Fibroblast of skin of scalp (primary cell): ENCODE measurements around the gene HMCES.

Experiments
- DNase-seq: peaks from one replicate; pipeline ENCODE4 v3.0.0-alpha.2; 2013

The HMCES gene

GRCh38 chr3:129304962-129305222 is 26.2 kb downstream of the HMCES start:
- no peak for DNase-seq

GRCh38 chr3:129305592-129306091 is 27.0 kb downstream of the HMCES start:
- DNase-seq = peak; percentile 66

GRCh38 chr3:129308636-129309035 is 30.0 kb downstream of the HMCES start:
- no peak for DNase-seq

- DNase-seq = no peak
These were observed 31.7 kb downstream of the HMCES start for GRCh38 chr3:129310111-129311011.

- DNase-seq = no peak
These were observed 32.6 kb downstream of the HMCES start for GRCh38 chr3:129311054-129311902.

GRCh38 chr3:129312021-129312639 is 33.5 kb downstream of the HMCES start:
- DNase-seq = no peak

- no peak for DNase-seq
These were observed 34.2 kb downstream of the HMCES start for GRCh38 chr3:129312671-129313414.

GRCh38 chr3:129313415-129313664 is 34.7 kb downstream of the HMCES start:
- DNase-seq = no peak

GRCh38 chr3:129313665-129314385 is 35.2 kb downstream of the HMCES start:
- peak; percentile 36 for DNase-seq

- peak; percentile 90 for DNase-seq
These were observed 35.9 kb downstream of the HMCES start for GRCh38 chr3:129314386-129315222.

GRCh38 chr3:129315223-129315997 is 36.7 kb downstream of the HMCES start:
- peak; percentile 11 for DNase-seq

- DNase-seq = no peak
These were observed 37.3 kb downstream of the HMCES start for GRCh38 chr3:129315998-129316247.

- DNase-seq = peak; percentile 87
These were observed 37.8 kb downstream of the HMCES start for GRCh38 chr3:129316248-129317013.

- no peak for DNase-seq
These were observed 38.5 kb downstream of the HMCES start for GRCh38 chr3:129317014-129317771.

- DNase-seq = no peak
These were observed 39.2 kb downstream of the HMCES start for GRCh38 chr3:129317848-129318247.

GRCh38 chr3:129318921-129319320 is 40.3 kb downstream of the HMCES start:
- no peak for DNase-seq

GRCh38 chr3:129320261-129320660 is 41.6 kb downstream of the HMCES start:
- no peak for DNase-seq

- no peak for DNase-seq
These were observed 42.3 kb downstream of the HMCES start for GRCh38 chr3:129320825-129321487.
